Fibroblast of mammary gland (primary cell): Measurements from ENCODE around the gene PLCG1.

Experiments
- DNase-seq: peaks from one replicate; pipeline ENCODE4 v3.0.0-alpha.2; 2010; ENCODE audit warnings: low read depth
- H3K4me3 ChIP-seq: 2 replicates; pipeline ENCODE4 v1.5.1; 2011; ENCODE audit warnings: low read depth, mild to moderate bottlenecking, low read length, moderate library complexity; ENCODE audit not compliant: control insufficient read depth
- CTCF ChIP-seq: conservative IDR thresholded peaks from 2 replicates; pipeline ENCODE4 v1.5.1; 2011; ENCODE audit warnings: low read depth, low read length, inconsistent platforms; ENCODE audit not compliant: control insufficient read depth, insufficient read depth

Gene PLCG1

GRCh38 chr20:41152108-41152757 is 14.9 kb downstream of the PLCG1 start:
- H3K4me3 ChIP-seq = no peak overlapping the region
- no peak for TF ChIP-seq CTCF
- DNase-seq = peak; percentile 19

GRCh38 chr20:41154436-41155176 is 17.3 kb downstream of the PLCG1 start:
- no peak for DNase-seq
- H3K4me3 ChIP-seq = no peak overlapping the region
- TF ChIP-seq CTCF = no peak

GRCh38 chr20:41155261-41155660 is 17.9 kb downstream of the PLCG1 start:
- no peak for DNase-seq
- no peak overlapping the region for H3K4me3 ChIP-seq
- TF ChIP-seq CTCF = no peak

- DNase-seq = no peak
- H3K4me3 ChIP-seq = no peak overlapping the region
- TF ChIP-seq CTCF = no peak
Observed at GRCh38 chr20:41158082-41158625, 20.8 kb downstream of the PLCG1 start.

- H3K4me3 ChIP-seq = no peak overlapping the region
- no peak for DNase-seq
- no peak for TF ChIP-seq CTCF
Observed at GRCh38 chr20:41159547-41159946, 22.2 kb downstream of the PLCG1 start.

GRCh38 chr20:41160686-41161085 is 23.3 kb downstream of the PLCG1 start:
- H3K4me3 ChIP-seq = no peak overlapping the region
- no peak for TF ChIP-seq CTCF
- no peak for DNase-seq
